Naive thymus-derived CD4-positive, alpha-beta T cell (primary cell): Measurements from ENCODE around the gene GEMIN4. TPM values are rescaled to one million over a fixed set of nuclear protein-coding genes. Genes with fewer than 3 reads are reported as not detected.
"Not testable (repeated sequence)": the region's sequence is repeated elsewhere in the genome, so short reads cannot be mapped to it uniquely, and the experiment has no call there.

ENCODE experiments used
- ATAC-seq: fragments of 150-1000 bp; cut with Tn5 transposase; 2 replicates; pipeline ENCODE4 v1.10.0; 2021; ENCODE audit warnings: mild to moderate bottlenecking, moderate library complexity
- CTCF ChIA-PET: fragments of 350-600 bp; sonication (Branson Sonifier 250); formaldehyde crosslinking; loops from one replicate; lab custom pipeline; 2021; ENCODE audit warnings: antibody characterized with exemption; lab: Charles Lee
- POLR2A ChIA-PET: fragments of 350-600 bp; sonication (Branson Sonifier 250); formaldehyde crosslinking; loops from one replicate; lab custom pipeline; 2021; ENCODE audit warnings: antibody characterized with exemption, inconsistent platforms; lab: Charles Lee
- DNase-seq, 9 donors: peaks; one replicate each; pipeline versions ENCODE4 v3.0.0 to v3.0.0-alpha.2; 2020 to 2022; ENCODE audit warnings: mixed read lengths in 1 of 9
- H3K27ac ChIP-seq: one replicate; pipeline ENCODE4 v1.7.0; 2013; ENCODE audit warnings: mild to moderate bottlenecking, low read depth, low read length, moderate library complexity
- H3K27me3 ChIP-seq, 2 donors: one replicate each; pipeline ENCODE4 v1.7.0; 2013; ENCODE audit warnings: low read length in 2 of 2, mild to moderate bottlenecking in 2 of 2, moderate library complexity in 2 of 2; ENCODE audit not compliant: control insufficient read depth in 2 of 2, insufficient read depth in 2 of 2
- H3K36me3 ChIP-seq, 3 experiments: 1 replicate in 2 of 3; 2 replicates in 1 of 3; pipeline ENCODE4 v1.7.0; 2013; ENCODE audit warnings: low read length in 3 of 3, mild to moderate bottlenecking in 3 of 3, moderate library complexity in 1 of 3; ENCODE audit not compliant: insufficient read depth in 3 of 3, control insufficient read depth in 2 of 3
- H3K4me1 ChIP-seq, 2 donors: one replicate each; pipeline ENCODE4 v1.7.0; 2013; ENCODE audit warnings: low read length in 2 of 2, mild to moderate bottlenecking in 2 of 2, moderate library complexity in 1 of 2; ENCODE audit not compliant: control insufficient read depth in 2 of 2, insufficient read depth in 2 of 2
- H3K4me3 ChIP-seq: 2 replicates; pipeline ENCODE4 v1.7.0; 2013; ENCODE audit warnings: mild to moderate bottlenecking, low read length
- H3K9me3 ChIP-seq, 3 experiments: 1 replicate in 2 of 3; 2 replicates in 1 of 3; pipeline ENCODE4 v1.7.0; 2013; ENCODE audit warnings: low read length in 3 of 3; ENCODE audit not compliant: control insufficient read depth in 2 of 3
- H3K27ac Mint-ChIP-seq, 9 donors: one replicate each; pipeline ENCODE4 v1.8.0; 2020 to 2022; ENCODE audit warnings: mixed read lengths in 9 of 9, mild to moderate bottlenecking in 8 of 9, moderate library complexity in 5 of 9, inconsistent platforms in 2 of 9
- H3K27me3 Mint-ChIP-seq, 5 donors: one replicate each; pipeline ENCODE4 v1.8.0; 2021 to 2022; ENCODE audit warnings: mixed read lengths in 5 of 5, mild to moderate bottlenecking in 1 of 5
- H3K36me3 Mint-ChIP-seq, 5 donors: one replicate each; pipeline ENCODE4 v1.8.0; 2020 to 2022; ENCODE audit warnings: mixed read lengths in 5 of 5, mild to moderate bottlenecking in 3 of 5, inconsistent platforms in 1 of 5
- H3K4me1 Mint-ChIP-seq, 7 donors: one replicate each; pipeline ENCODE4 v1.8.0; 2020 to 2022; ENCODE audit warnings: mixed read lengths in 7 of 7, mild to moderate bottlenecking in 3 of 7, inconsistent platforms in 1 of 7
- H3K4me3 Mint-ChIP-seq, 10 donors: one replicate each; pipeline ENCODE4 v1.8.0; 2020 to 2022; ENCODE audit warnings: mild to moderate bottlenecking in 10 of 10, mixed read lengths in 10 of 10, moderate library complexity in 6 of 10, inconsistent platforms in 2 of 10
- H3K9me3 Mint-ChIP-seq, 11 donors: one replicate each; pipeline ENCODE4 v1.8.0; 2020 to 2022; ENCODE audit warnings: mixed read lengths in 11 of 11, mild to moderate bottlenecking in 4 of 11, inconsistent platforms in 1 of 11, moderate library complexity in 1 of 11
- intact Hi-C, 2 donors: fragments of 100-400 bp; cut with micrococcal nuclease; formaldehyde crosslinking; loops; one replicate each; pipeline ENCODE4 v1.15.1; 2023
- polyA plus RNA-seq, 2 donors: library from polyadenylated mRNA; unstranded; fragments of 300-500 nt; fragmentation: Illumina TruSeq; gene quantifications; one replicate each; pipeline ENCODE4 v1.2.3, GENCODE V29; 2021
- total RNA-seq, 6 experiments: library from RNA in 5 of 6; stranded (reverse) in 5 of 6; gene quantifications; 1 replicate in 5 of 6; 2 replicates in 1 of 6; pipeline ENCODE4 v1.2.3 and lab custom pipeline; 2021 to 2026

The GEMIN4 gene
- total and polyA plus RNA-seq, 7 experiments from 2014 or later = 15.5 to 49.3 (median 28.9) TPM

DNA sequence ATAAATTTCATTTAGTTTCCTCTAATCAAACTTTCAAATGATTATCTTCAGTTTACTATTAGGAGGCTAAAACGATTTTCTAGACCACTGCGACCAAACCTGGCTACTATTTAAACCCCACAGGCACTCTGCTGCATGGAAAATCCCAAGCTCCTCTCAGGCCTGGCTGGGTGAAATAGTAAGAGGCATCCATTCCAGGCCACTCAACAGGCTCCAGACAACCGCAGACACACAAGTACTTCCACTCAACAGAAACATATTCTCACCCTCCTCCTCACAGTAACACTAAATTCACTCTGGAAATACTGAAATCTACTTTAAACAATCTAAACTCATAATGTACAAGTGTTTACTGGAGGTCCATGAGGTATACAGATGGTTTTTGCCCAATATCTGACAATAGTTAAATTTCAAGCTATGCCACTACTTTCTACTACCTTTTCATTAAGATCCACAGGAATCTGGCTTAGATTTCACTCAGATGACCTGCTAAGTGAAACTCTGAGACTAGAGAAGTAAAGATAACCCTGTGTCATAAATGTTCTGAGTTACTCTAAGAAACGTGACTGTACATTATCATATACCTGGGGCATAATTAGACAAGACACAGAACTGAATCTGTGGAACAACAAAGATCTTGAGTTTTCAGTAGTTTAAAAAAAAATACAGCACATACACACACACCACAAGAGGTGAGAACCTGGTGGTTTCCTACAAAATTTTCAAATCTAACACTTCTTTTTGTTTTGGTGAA is 47.8 kb downstream of the GEMIN4 start:
- Mint-ChIP-seq H3K36me3 (peaks cover 3 to 16% (median 10%) of the 10 kb centered on the region in 5 donors), H3K4me3 (no peak overlapping the region), H3K27ac (peak overlapping the region in 5 of 9 donors; percentile 5 to 49 (median 31)), H3K9me3 (peaks cover 0 to 2% (median 0%) of the 10 kb centered on the region in 11 donors), H3K4me1 (peaks cover 8 to 30% (median 15%) of the 10 kb centered on the region in 7 donors), H3K27me3 (no peaks in the 10 kb centered on the region)
- Histone ChIP-seq H3K9me3 (no peaks in the 10 kb centered on the region), H3K4me3 (no peak overlapping the region), H3K36me3 (peaks cover 0 to 36% (median 1%) of the 10 kb centered on the region in 3 experiments), H3K27ac (no peak overlapping the region), H3K4me1 (no peaks in the 10 kb centered on the region), H3K27me3 (no peaks in the 10 kb centered on the region)
- intact Hi-C loops = loop anchor here in 1 of 2 donors (10.0 kb wide), 1 partner anchor 319 kb away; no protein-coding TSS in a partner anchor
- no peak for DNase-seq
- CTCF ChIA-PET = interaction anchor here (0.6 to 7.7 kb wide), 3 partner anchors 10 to 292 kb away, joined by 3 to 63 read pairs (median 3); no protein-coding TSS in a partner anchor
- POLR2A ChIA-PET = interaction anchor here (0.8 to 1.0 kb wide), 3 partner anchors 8 to 293 kb away, joined by 3 to 5 read pairs (median 4); partner anchors contain the start of gene VPS53
- no peak for ATAC-seq

DNA sequence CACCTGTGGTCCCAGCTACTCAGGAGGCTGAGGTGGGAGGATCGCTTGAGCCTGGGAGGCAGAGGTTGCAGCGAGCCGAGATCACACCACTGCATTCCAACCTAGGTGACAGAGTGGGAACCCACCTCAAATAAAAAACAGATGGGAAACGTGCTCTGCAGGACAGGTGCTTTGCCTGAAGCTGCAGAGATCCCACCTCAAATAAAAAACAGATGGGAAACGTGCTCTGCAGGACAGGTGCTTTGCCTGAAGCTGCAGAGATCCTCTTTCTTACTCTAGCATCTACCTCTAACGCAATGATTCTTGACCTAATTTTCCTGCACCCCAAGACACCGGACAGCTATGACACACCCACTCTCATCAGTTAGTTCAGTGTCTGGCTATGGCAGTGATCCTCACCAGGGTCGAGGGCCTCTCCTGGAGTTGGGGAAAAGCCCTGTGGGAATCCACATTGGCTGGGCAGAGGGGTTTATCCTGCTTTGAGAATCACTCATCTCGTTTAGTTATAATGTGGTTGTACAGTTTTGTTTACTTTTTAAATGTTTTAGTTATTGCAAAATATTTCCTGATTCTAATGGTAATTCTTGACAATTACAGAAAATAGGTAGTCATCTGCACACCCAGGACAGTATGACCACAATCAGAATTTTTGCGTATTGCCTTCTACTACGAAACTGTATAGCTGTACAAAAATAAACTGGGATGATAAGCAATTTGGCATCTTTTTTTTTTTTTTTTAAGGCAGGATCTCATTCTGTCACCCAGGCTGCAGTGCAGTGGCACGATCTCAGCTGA is 48.8 kb downstream of the GEMIN4 start:
- Mint-ChIP-seq H3K4me1 (peaks cover 0 to 24% (median 10%) of the 10 kb centered on the region in 7 donors), H3K9me3 (peaks cover 0 to 2% (median 0%) of the 10 kb centered on the region in 11 donors), H3K4me3 (no peak overlapping the region), H3K27me3 (no peaks in the 10 kb centered on the region), H3K36me3 (peaks cover 0 to 11% (median 5%) of the 10 kb centered on the region in 5 donors), H3K27ac (peak overlapping the region in 2 of 9 donors; percentile 49 to 62)
- ATAC-seq (no peak), DNase-seq (no peak)
- Histone ChIP-seq H3K36me3 (peaks cover 0 to 27% (median 4%) of the 10 kb centered on the region in 3 experiments), H3K4me1 (no peaks in the 10 kb centered on the region), H3K4me3 (no peak overlapping the region), H3K27me3 (no peaks in the 10 kb centered on the region), H3K27ac (no peak overlapping the region), H3K9me3 (no peaks in the 10 kb centered on the region)
- CTCF ChIA-PET = interaction anchor here (7.7 kb wide), 1 partner anchor 291 kb away, joined by 63 read pairs; no protein-coding TSS in a partner anchor
- POLR2A ChIA-PET = interaction anchor here (0.8 to 1.0 kb wide), 2 partner anchors 11 to 292 kb away, joined by 4 to 5 read pairs; partner anchors contain the start of gene VPS53
- intact Hi-C loops = loop anchor here in 1 of 2 donors (10.0 kb wide), 1 partner anchor 318 kb away; no protein-coding TSS in a partner anchor

DNA sequence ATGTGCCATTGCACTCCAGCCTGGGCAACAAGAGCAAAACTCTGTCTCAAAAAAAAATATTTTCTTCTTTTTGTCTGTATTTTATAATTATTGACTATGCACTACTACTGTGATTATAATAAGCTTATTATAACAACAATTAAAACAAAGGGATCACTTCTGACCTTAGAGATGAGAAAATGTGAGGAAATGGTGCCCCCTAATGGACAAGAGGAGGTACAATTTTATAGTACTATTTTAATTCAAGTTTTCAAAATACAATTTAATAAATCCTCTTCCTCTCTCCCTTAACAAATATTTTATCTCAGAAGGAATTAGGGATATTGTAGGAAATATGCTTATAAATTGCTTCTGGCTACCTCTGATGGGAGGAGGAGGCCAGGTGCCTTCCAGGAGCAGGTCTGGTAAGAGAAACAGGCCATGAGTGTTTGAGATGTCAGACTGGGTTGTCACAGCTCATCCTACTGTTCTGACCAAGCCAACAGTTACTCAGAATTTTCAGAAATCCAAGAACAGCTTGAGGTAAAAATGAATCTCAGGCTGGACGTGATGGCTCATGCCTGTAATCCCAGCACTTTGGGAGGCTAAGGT is 51.5 kb downstream of the GEMIN4 start:
- intact Hi-C loops = loop anchor here (1.0 to 10.0 kb wide), 5 partner anchors 288 to 558 kb away; no protein-coding TSS in a partner anchor
- Mint-ChIP-seq H3K4me1 (peaks cover 0 to 14% (median 6%) of the 10 kb centered on the region in 7 donors), H3K27me3 (no peaks in the 10 kb centered on the region), H3K27ac (peak overlapping the region in 3 of 9 donors; percentile 46 to 53 (median 51)), H3K9me3 (peaks cover 0 to 2% (median 0%) of the 10 kb centered on the region in 11 donors), H3K4me3 (no peak overlapping the region), H3K36me3 (peaks cover 7 to 20% (median 13%) of the 10 kb centered on the region in 5 donors)
- Histone ChIP-seq H3K4me1 (no peaks in the 10 kb centered on the region), H3K36me3 (peaks cover 0 to 35% (median 8%) of the 10 kb centered on the region in 3 experiments), H3K9me3 (no peaks in the 10 kb centered on the region), H3K27ac (no peak overlapping the region), H3K27me3 (no peaks in the 10 kb centered on the region), H3K4me3 (no peak overlapping the region)
- CTCF ChIA-PET = interaction anchor here (0.6 to 7.7 kb wide), 23 partner anchors 9 to 551 kb away, joined by 3 to 63 read pairs (median 4); partner anchors contain the start of gene TIMM22
- DNase-seq = peak in 7 of 9 donors; percentile 25 to 63 (median 58)
- POLR2A ChIA-PET = interaction anchor here (0.7 to 2.7 kb wide), 3 partner anchors 265 to 323 kb away, joined by 3 to 19 read pairs (median 7); no protein-coding TSS in a partner anchor
- peak; percentile 71 for ATAC-seq

DNA sequence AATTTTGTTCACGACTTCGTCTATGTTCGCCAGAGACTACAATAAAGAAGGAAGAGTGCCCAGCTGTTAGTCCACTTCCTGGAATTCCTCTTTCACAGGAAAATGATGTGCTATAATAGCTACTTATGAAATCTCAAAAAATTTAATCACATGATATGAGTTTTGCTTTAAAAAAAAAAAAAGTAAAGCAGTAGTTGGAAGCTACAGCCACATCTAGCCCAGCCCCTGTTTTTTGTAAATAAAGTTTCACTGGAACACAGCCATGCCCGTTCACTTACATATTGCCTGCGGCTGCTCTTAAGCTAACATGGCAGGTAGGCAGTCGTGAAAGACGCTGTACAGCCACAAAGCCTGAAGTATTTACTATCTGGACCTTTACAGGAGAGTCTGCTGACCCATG is 52.7 kb downstream of the GEMIN4 start:
- no peak overlapping the region for H3K4me3 Mint-ChIP-seq
- no peaks in the 10 kb centered on the region for H3K9me3 ChIP-seq
- no peaks in the 10 kb centered on the region for H3K27me3 ChIP-seq
- ATAC-seq = no peak
- H3K27me3 Mint-ChIP-seq = no peaks in the 10 kb centered on the region
- H3K4me1 ChIP-seq = no peaks in the 10 kb centered on the region
- intact Hi-C loops = no loop called here
- peaks cover 0 to 8% (median 2%) of the 10 kb centered on the region in 7 donors for H3K4me1 Mint-ChIP-seq
- CTCF ChIA-PET = interaction anchor here (0.6 to 7.7 kb wide), 13 partner anchors 11 to 550 kb away, joined by 3 to 63 read pairs (median 3); a partner anchor contains a TSS
- POLR2A ChIA-PET = interaction anchor here (2.7 kb wide), 1 partner anchor 287 kb away, joined by 19 read pairs; no protein-coding TSS in a partner anchor
- H3K27ac ChIP-seq = no peak overlapping the region
- DNase-seq = no peak
- H3K9me3 Mint-ChIP-seq = peaks cover 0 to 2% (median 0%) of the 10 kb centered on the region in 11 donors
- peaks cover 0 to 44% (median 8%) of the 10 kb centered on the region in 3 experiments for H3K36me3 ChIP-seq
- H3K27ac Mint-ChIP-seq = no peak overlapping the region
- H3K4me3 ChIP-seq = no peak overlapping the region
- H3K36me3 Mint-ChIP-seq = peaks cover 10 to 30% (median 20%) of the 10 kb centered on the region in 5 donors

DNA sequence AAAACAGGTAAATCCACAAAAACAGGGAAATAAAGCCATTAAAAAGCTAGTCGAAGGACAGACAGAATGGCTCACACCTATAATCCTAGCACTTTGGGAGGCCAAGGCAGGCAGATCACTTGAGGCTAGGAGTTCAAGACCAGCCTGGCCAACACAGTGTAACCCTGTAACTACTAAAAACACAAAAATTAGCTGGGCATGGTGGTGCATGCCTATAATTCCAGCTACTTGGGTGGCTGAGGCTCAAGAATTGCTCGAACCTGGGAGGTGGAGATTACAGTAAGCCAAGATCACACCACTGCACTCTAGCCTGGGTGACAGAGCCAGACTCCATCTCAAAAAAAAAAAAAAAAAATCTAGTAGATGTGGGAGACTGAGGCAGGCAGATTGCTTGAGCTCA is 54.0 kb downstream of the GEMIN4 start:
- H3K4me1 ChIP-seq, H3K4me3 Mint-ChIP-seq, H3K4me1 Mint-ChIP-seq, intact Hi-C loops, H3K4me3 ChIP-seq, H3K9me3 ChIP-seq, H3K27ac Mint-ChIP-seq, DNase-seq, H3K27me3 Mint-ChIP-seq, H3K27me3 ChIP-seq, H3K9me3 Mint-ChIP-seq, H3K27ac ChIP-seq, ATAC-seq: not testable (repeated sequence)
- ChIA-PET POLR2A (interaction anchor here (1.1 kb wide), 1 partner anchor 286 kb away, joined by 8 read pairs; no protein-coding TSS in a partner anchor), CTCF (interaction anchor here (0.8 to 7.7 kb wide), 4 partner anchors 284 to 534 kb away, joined by 3 to 63 read pairs (median 11); no protein-coding TSS in a partner anchor)
- H3K36me3 ChIP-seq = peaks cover 0 to 55% (median 8%) of the 10 kb centered on the region in 3 experiments
- peaks cover 10 to 33% (median 22%) of the 10 kb centered on the region in 5 donors for H3K36me3 Mint-ChIP-seq
